RWPE2 (cell line): ENCODE results near the gene TBX10.

Experiments used
- ATAC-seq: fragments of 200-7000 bp; cut with Tn5 transposase; 3 replicates; pipeline ENCODE4 v1.9.1; 2021; ENCODE audit warnings: low read depth
- DNase-seq: peaks from one replicate; pipeline ENCODE4 v3.0.0-alpha.2; 2020; ENCODE audit warnings: low spot score
- H3K27ac ChIP-seq: fragments of 450-650 bp; 2 replicates; pipeline ENCODE4 v1.5.1; 2017; ENCODE audit warnings: mild to moderate bottlenecking; ENCODE audit not compliant: poor library complexity, severe bottlenecking
- H3K27me3 ChIP-seq: fragments of 250-450 bp; sonication (Bioruptor Pico); 2 replicates; pipeline ENCODE4 v1.5.1; 2021; ENCODE audit warnings: mild to moderate bottlenecking, moderate library complexity; ENCODE audit not compliant: insufficient read depth, poor library complexity, severe bottlenecking
- H3K36me3 ChIP-seq: fragments of 250-450 bp; sonication (Bioruptor Pico); 2 replicates; pipeline ENCODE4 v1.5.1; 2020; ENCODE audit warnings: low read depth, mild to moderate bottlenecking, moderate library complexity
- H3K4me1 ChIP-seq: fragments of 250-450 bp; sonication (Bioruptor Pico); 2 replicates; pipeline ENCODE4 v1.5.1; 2021; ENCODE audit warnings: mild to moderate bottlenecking, moderate library complexity; ENCODE audit not compliant: insufficient read depth, poor library complexity, severe bottlenecking
- H3K4me3 ChIP-seq: fragments of 250-450 bp; sonication (Bioruptor Pico); 2 replicates; pipeline ENCODE4 v1.5.1; 2021; ENCODE audit warnings: mild to moderate bottlenecking, moderate library complexity; ENCODE audit not compliant: severe bottlenecking
- H3K9me3 ChIP-seq: fragments of 250-450 bp; sonication (Bioruptor Pico); 2 replicates; pipeline ENCODE4 v1.5.1; 2021; ENCODE audit warnings: mild to moderate bottlenecking, moderate library complexity; ENCODE audit not compliant: severe bottlenecking
- CTCF ChIP-seq: fragments of 450-650 bp; IDR thresholded peaks from one replicate; pipeline ENCODE4 v1.5.1; 2017; ENCODE audit warnings: mild to moderate bottlenecking, moderate library complexity; ENCODE audit not compliant: poor library complexity, severe bottlenecking

TBX10 gene

GRCh38 chr11:67586568-67587250 is 52.9 kb downstream of the TBX10 start:
- peaks cover 36% of the 10 kb centered on the region for H3K36me3 ChIP-seq
- H3K4me3 ChIP-seq: no peak overlapping the region
- no peak for TF ChIP-seq CTCF

GRCh38 chr11:67585911-67586310 is 53.7 kb downstream of the TBX10 start:
- no peak for ATAC-seq
- no peak overlapping the region for H3K4me3 ChIP-seq
- H3K27me3 ChIP-seq: no peaks in the 10 kb centered on the region
- H3K36me3 ChIP-seq: peaks cover 36% of the 10 kb centered on the region
- no peaks in the 10 kb centered on the region for H3K9me3 ChIP-seq
- no peak for DNase-seq
- TF ChIP-seq CTCF: no peak
- H3K27ac ChIP-seq: peak overlapping the region; percentile 92
- peaks cover 26% of the 10 kb centered on the region for H3K4me1 ChIP-seq

More at GRCh38 chr11:67586568-67587250, 52.9 kb downstream of the TBX10 start:
- Histone ChIP-seq H3K4me1 (peaks cover 22% of the 10 kb centered on the region), H3K27ac (peak overlapping the region; percentile 92), H3K27me3 (no peaks in the 10 kb centered on the region), H3K9me3 (no peaks in the 10 kb centered on the region)
- no peak for ATAC-seq
- no peak for DNase-seq

- Histone ChIP-seq H3K27me3 (no peaks in the 10 kb centered on the region), H3K27ac (peak overlapping the region; percentile 92), H3K36me3 (peaks cover 36% of the 10 kb centered on the region), H3K4me1 (peaks cover 26% of the 10 kb centered on the region), H3K4me3 (peak overlapping the region; percentile 77), H3K9me3 (no peaks in the 10 kb centered on the region)
- TF ChIP-seq CTCF: no peak
- ATAC-seq (no peak; the same call in 1 of the 3 replicates), DNase-seq (no peak)
Measured at GRCh38 chr11:67584881-67585873, 54.4 kb downstream of the TBX10 start.

- Histone ChIP-seq H3K4me3 (peak overlapping the region; percentile 77), H3K27me3 (no peaks in the 10 kb centered on the region), H3K27ac (peak overlapping the region; percentile 92), H3K9me3 (no peaks in the 10 kb centered on the region), H3K4me1 (peaks cover 26% of the 10 kb centered on the region), H3K36me3 (peaks cover 36% of the 10 kb centered on the region)
- no peak for TF ChIP-seq CTCF
- ATAC-seq: peak; percentile 77
- peak; percentile 88 for DNase-seq
Measured at GRCh38 chr11:67584205-67584880, 55.2 kb downstream of the TBX10 start.
